Measurements from ENCODE around the gene CHST7.

DNA sequence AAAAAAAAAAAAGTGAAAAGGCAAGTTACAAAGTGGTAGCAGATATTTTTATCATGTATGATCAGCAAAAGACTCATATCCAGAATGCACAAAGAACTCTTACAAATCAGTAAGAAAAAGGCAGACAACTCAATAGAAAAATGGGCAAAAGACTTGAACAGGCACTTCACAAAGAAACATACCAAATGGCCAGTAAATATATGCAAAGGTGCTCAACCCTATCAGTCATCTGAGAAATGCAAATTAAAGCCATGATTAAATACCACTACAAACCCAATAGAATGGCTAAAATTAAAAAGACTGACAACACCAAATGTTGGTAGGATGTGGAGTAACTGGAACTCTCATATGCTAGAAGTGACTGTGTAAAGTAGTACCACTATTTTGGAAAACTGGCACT lies 45.4 kb downstream of the CHST7 start:
- TF ChIP-seq, protein P1, sequence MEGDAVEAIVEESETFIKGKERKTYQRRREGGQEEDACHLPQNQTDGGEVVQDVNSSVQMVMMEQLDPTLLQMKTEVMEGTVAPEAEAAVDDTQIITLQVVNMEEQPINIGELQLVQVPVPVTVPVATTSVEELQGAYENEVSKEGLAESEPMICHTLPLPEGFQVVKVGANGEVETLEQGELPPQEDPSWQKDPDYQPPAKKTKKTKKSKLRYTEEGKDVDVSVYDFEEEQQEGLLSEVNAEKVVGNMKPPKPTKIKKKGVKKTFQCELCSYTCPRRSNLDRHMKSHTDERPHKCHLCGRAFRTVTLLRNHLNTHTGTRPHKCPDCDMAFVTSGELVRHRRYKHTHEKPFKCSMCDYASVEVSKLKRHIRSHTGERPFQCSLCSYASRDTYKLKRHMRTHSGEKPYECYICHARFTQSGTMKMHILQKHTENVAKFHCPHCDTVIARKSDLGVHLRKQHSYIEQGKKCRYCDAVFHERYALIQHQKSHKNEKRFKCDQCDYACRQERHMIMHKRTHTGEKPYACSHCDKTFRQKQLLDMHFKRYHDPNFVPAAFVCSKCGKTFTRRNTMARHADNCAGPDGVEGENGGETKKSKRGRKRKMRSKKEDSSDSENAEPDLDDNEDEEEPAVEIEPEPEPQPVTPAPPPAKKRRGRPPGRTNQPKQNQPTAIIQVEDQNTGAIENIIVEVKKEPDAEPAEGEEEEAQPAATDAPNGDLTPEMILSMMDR (IDR thresholded peaks at IDR 0.05): no peak
- no peak for TF ChIP-seq POLR2A (IDR thresholded peaks at IDR 0.05)

Measured in prostate gland (tissue), 2 donors.